OCI-LY3 (cell line): ENCODE data around the gene HSD3B1.
"Not testable (repeated sequence)": the region's sequence is repeated elsewhere in the genome, so short reads cannot be mapped to it uniquely, and the experiment has no call there.

Experiments used
- H2AFZ ChIP-seq: fragments of 200-600, 300-600 bp; shearing (Covaris generic); 2 replicates; pipeline ENCODE4 v1.6.0; 2014; ENCODE audit warnings: antibody characterized with exemption, low read depth, low read length
- H3K27ac ChIP-seq: fragments of 200-600, 300-600 bp; sonication (generic); 2 replicates; pipeline ENCODE4 v1.5.1; 2014; ENCODE audit warnings: mild to moderate bottlenecking, low read length, moderate library complexity, mixed read lengths
- H3K27me3 ChIP-seq: fragments of 200-600, 300-600 bp; sonication (generic); 2 replicates; pipeline ENCODE4 v1.6.1; 2014; ENCODE audit warnings: low read depth, low read length, mixed read lengths
- H3K36me3 ChIP-seq: fragments of 200-600, 300-600 bp; sonication (generic); replicated peaks from 2 replicates; pipeline ENCODE3; 2014; ENCODE audit warnings: low read depth, low read length, mixed read lengths
- H3K4me1 ChIP-seq: fragments of 300-600, 200-600 bp; sonication (generic); 2 replicates; pipeline ENCODE4 v1.6.1; 2014; ENCODE audit warnings: low read length, mixed read lengths
- H3K4me2 ChIP-seq: fragments of 200-600, 300-600 bp; sonication (generic); 2 replicates; pipeline ENCODE4 v1.6.1; 2014; ENCODE audit warnings: low read length, mixed read lengths
- H3K4me3 ChIP-seq: fragments of 300-600, 200-600 bp; sonication (generic); 2 replicates; pipeline ENCODE4 v1.5.1; 2014; ENCODE audit warnings: antibody characterized with exemption, mild to moderate bottlenecking, low read length, moderate library complexity
- H3K79me2 ChIP-seq: fragments of 300-600, 200-600 bp; shearing (Covaris generic); 2 replicates; pipeline ENCODE4 v1.6.1; 2014; ENCODE audit warnings: mild to moderate bottlenecking, low read length, mixed read lengths
- H3K9ac ChIP-seq: fragments of 300-600, 200-600 bp; shearing (Covaris generic); 2 replicates; pipeline ENCODE4 v1.6.0; 2014; ENCODE audit warnings: mild to moderate bottlenecking, low read length, moderate library complexity
- H3K9me3 ChIP-seq: fragments of 200-600, 300-600 bp; shearing (Covaris generic); 2 replicates; pipeline ENCODE4 v1.6.1; 2014; ENCODE audit warnings: low read length, mixed read lengths; ENCODE audit not compliant: insufficient read depth
- H4K20me1 ChIP-seq: fragments of 200-600, 300-600 bp; sonication (generic); 2 replicates; pipeline ENCODE4 v1.6.1; 2016; ENCODE audit warnings: low read length, mixed read lengths; ENCODE audit not compliant: insufficient read depth
- CTCF ChIP-seq: fragments of 200-600, 300-600 bp; sonication (generic); IDR thresholded peaks from 2 replicates; pipeline ENCODE4 v1.5.1; 2014; ENCODE audit warnings: antibody characterized with exemption, low read length, low read depth
- EZH2phosphoT487 ChIP-seq: fragments of 200-600 bp; shearing (Covaris generic); IDR thresholded peaks from 2 replicates; pipeline ENCODE4 v1.6.1; 2018; ENCODE audit warnings: antibody characterized with exemption, mixed run types, low read depth

Gene HSD3B1

GRCh38 chr1:119554183-119554582 is 47.2 kb downstream of the HSD3B1 start:
- Histone ChIP-seq H3K27ac (no peak overlapping the region), H3K9me3 (no peaks in the 10 kb centered on the region), H3K4me2 (no peak overlapping the region), H3K36me3 (no peaks in the 10 kb centered on the region), H2AFZ (no peak overlapping the region), H4K20me1 (no peaks in the 10 kb centered on the region), H3K9ac (no peak overlapping the region), H3K27me3 (no peaks in the 10 kb centered on the region), H3K79me2 (no peaks in the 10 kb centered on the region), H3K4me1 (peaks cover 9% of the 10 kb centered on the region), H3K4me3 (no peak overlapping the region)
- TF ChIP-seq EZH2phosphoT487 (no peak), CTCF (no peak)

GRCh38 chr1:119556423-119556822 is 49.4 kb downstream of the HSD3B1 start:
- no peaks in the 10 kb centered on the region for H3K79me2 ChIP-seq
- no peaks in the 10 kb centered on the region for H3K27me3 ChIP-seq
- H3K9me3 ChIP-seq = no peaks in the 10 kb centered on the region
- no peak overlapping the region for H2AFZ ChIP-seq
- no peak overlapping the region for H3K9ac ChIP-seq
- H3K27ac ChIP-seq = no peak overlapping the region
- H3K4me2 ChIP-seq = no peak overlapping the region
- H3K4me3 ChIP-seq = no peak overlapping the region
- TF ChIP-seq EZH2phosphoT487 (no peak), CTCF (no peak)
- no peaks in the 10 kb centered on the region for H4K20me1 ChIP-seq
- H3K36me3 ChIP-seq = no peaks in the 10 kb centered on the region
- H3K4me1 ChIP-seq = peaks cover 9% of the 10 kb centered on the region

GRCh38 chr1:119560402-119560801 is 53.4 kb downstream of the HSD3B1 start:
- H3K4me2 ChIP-seq, H2AFZ ChIP-seq, H3K9ac ChIP-seq, H3K9me3 ChIP-seq, H3K27me3 ChIP-seq, H3K79me2 ChIP-seq, H3K27ac ChIP-seq, H3K36me3 ChIP-seq, H4K20me1 ChIP-seq, H3K4me3 ChIP-seq: not testable (repeated sequence)
- H3K4me1 ChIP-seq = peaks cover 18% of the 10 kb centered on the region

GRCh38 chr1:119564548-119564947 is 57.5 kb downstream of the HSD3B1 start:
- peaks cover 49% of the 10 kb centered on the region for H3K4me1 ChIP-seq
- no peaks in the 10 kb centered on the region for H3K9me3 ChIP-seq
- TF ChIP-seq EZH2phosphoT487 (no peak), CTCF (no peak)
- no peaks in the 10 kb centered on the region for H4K20me1 ChIP-seq
- H3K4me3 ChIP-seq = peak overlapping the region; percentile 50
- H3K9ac ChIP-seq = peak overlapping the region; percentile 52; the same call in 1 of the 2 replicates
- H3K27ac ChIP-seq = peak overlapping the region; percentile 69
- H2AFZ ChIP-seq = peak overlapping the region; percentile 71
- H3K79me2 ChIP-seq = no peaks in the 10 kb centered on the region
- no peaks in the 10 kb centered on the region for H3K27me3 ChIP-seq
- no peaks in the 10 kb centered on the region for H3K36me3 ChIP-seq
- peak overlapping the region; percentile 75 for H3K4me2 ChIP-seq
